ENCODE data around the gene IQSEC1. TPM values are rescaled to one million over a fixed set of nuclear protein-coding genes. Genes with fewer than 3 reads are reported as not detected.

Gene IQSEC1
- total RNA-seq, 2 donors from 2014 or later: 58.2 to 94.2 TPM

DNA sequence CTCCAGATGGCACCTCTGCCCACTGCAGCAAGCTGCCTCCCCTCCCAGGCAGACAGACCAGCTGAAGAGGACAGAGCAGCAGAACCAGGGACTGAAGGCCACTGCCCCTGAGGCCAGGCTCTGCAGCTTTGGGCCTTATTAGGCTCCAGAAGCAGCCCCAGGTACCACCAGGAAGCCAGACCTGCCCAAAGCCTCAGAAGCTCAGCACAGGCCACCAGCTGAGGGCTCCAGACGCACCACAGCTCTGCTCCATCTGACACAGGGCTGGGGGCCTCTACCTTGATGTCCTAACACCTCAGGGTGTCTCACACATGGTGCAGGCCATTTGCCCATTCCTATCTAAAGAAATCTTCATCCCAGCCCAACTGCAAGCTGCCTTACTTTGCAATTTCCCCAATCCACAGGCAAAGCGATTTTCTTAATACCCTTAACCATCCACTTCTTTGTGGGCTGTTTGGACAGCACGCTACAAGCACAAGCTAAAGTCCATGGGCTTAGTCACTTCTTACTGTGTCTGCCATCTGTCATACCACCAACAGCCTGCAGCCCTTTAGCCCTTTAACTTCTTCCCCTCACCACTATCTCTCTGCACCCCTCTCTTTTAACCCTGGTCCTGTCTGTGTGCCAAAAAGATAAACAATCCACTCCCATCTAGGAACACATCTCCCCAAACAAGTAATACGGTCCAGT, 112.1 kb downstream of the IQSEC1 start:
- Histone ChIP-seq H3K4me3 (no peak overlapping the region), H3K36me3 (no peaks in the 10 kb centered on the region), H3K9me3 (no peaks in the 10 kb centered on the region), H3K27ac (peak overlapping the region in 1 of 2 donors; percentile 28), H3K27me3 (replicated peaks; ENCODE audit: insufficient read depth) (no peaks in the 10 kb centered on the region), H3K4me1 (replicated peaks) (peaks cover 43% of the 10 kb centered on the region)
- TF ChIP-seq POLR2AphosphoS5 (IDR thresholded peaks at IDR 0.05): no peak
- TF ChIP-seq, protein P1, sequence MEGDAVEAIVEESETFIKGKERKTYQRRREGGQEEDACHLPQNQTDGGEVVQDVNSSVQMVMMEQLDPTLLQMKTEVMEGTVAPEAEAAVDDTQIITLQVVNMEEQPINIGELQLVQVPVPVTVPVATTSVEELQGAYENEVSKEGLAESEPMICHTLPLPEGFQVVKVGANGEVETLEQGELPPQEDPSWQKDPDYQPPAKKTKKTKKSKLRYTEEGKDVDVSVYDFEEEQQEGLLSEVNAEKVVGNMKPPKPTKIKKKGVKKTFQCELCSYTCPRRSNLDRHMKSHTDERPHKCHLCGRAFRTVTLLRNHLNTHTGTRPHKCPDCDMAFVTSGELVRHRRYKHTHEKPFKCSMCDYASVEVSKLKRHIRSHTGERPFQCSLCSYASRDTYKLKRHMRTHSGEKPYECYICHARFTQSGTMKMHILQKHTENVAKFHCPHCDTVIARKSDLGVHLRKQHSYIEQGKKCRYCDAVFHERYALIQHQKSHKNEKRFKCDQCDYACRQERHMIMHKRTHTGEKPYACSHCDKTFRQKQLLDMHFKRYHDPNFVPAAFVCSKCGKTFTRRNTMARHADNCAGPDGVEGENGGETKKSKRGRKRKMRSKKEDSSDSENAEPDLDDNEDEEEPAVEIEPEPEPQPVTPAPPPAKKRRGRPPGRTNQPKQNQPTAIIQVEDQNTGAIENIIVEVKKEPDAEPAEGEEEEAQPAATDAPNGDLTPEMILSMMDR (IDR thresholded peaks at IDR 0.05): no peak
- no peak for TF ChIP-seq POLR2A (IDR thresholded peaks at IDR 0.05)
- 74% methylated on average over 4 of the region's 4 CpGs for WGBS
- no peak for DNase-seq (ENCODE audit: low spot score)
- intact Hi-C loops (cut with DNase I): no loop called here

DNA sequence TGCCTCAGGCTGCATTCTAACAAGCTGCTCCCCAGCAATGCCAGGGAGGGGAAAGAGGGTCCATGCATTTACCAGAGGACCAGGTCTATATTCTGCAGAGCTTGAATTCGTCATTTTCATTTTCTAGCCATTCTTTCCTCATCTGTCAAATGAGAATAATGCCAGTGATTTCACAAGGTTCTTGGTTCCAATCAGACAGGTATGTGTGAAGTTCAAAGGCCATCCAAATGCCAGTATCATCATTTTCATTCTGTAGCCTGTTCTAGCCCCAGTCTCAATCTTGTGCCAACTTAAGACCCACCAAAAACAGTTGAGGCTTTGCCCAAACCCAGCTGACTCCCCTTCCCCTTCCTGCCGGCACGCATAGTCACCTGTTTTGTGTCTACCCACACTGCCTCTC, 112.7 kb downstream of the IQSEC1 start:
- intact Hi-C loops (cut with DNase I): no loop called here
- Histone ChIP-seq H3K4me3 (no peak overlapping the region), H3K4me1 (replicated peaks) (peaks cover 37% of the 10 kb centered on the region), H3K27ac (no peak overlapping the region), H3K27me3 (replicated peaks; ENCODE audit: insufficient read depth) (no peaks in the 10 kb centered on the region), H3K9me3 (no peaks in the 10 kb centered on the region), H3K36me3 (no peaks in the 10 kb centered on the region)
- WGBS: 75% methylated on average over 3 of the region's 3 CpGs
- TF ChIP-seq, protein P1 (IDR thresholded peaks at IDR 0.05): no peak
- no peak for TF ChIP-seq POLR2AphosphoS5 (IDR thresholded peaks at IDR 0.05)
- no peak for TF ChIP-seq POLR2A (IDR thresholded peaks at IDR 0.05)
- DNase-seq (ENCODE audit: low spot score): no peak

DNA sequence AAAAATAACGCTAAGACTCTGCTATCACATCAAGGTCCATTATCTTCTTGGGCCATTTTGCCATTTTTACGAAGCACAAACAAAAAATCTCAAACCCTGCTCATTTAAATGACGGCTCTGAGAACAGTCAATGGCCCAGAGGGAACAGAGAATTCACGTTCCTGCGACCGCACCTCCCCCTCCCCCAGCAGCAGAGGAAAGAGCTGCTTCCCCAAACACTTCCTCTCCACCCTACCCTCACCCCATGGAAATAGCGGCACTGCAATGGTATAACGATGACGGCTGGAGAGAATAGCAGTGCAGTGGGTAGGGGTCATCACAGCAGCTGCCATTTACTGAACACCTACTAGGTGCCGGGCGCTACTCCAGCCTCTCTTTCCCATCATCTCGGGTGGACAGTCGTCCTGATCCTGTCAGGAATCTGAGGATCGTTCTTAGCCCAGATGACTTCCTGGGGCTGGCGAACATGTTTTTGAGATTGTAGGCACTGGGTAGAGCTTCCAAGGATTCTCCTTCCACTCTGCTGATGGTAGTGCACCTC, 113.3 kb downstream of the IQSEC1 start:
- DNase-seq (ENCODE audit: low spot score): no peak
- no peak overlapping the region for H3K27ac ChIP-seq
- H3K36me3 ChIP-seq: no peaks in the 10 kb centered on the region
- H3K9me3 ChIP-seq: no peaks in the 10 kb centered on the region
- H3K4me3 ChIP-seq: no peak overlapping the region
- H3K27me3 ChIP-seq (replicated peaks; ENCODE audit: insufficient read depth): no peaks in the 10 kb centered on the region
- intact Hi-C loops (cut with DNase I): no loop called here
- no peak for TF ChIP-seq POLR2A (IDR thresholded peaks at IDR 0.05)
- TF ChIP-seq POLR2AphosphoS5 (IDR thresholded peaks at IDR 0.05): no peak
- TF ChIP-seq, protein P1 (IDR thresholded peaks at IDR 0.05): no peak
- WGBS: 69% methylated on average over 15 of the region's 15 CpGs
- H3K4me1 ChIP-seq (replicated peaks): peaks cover 31% of the 10 kb centered on the region

DNA sequence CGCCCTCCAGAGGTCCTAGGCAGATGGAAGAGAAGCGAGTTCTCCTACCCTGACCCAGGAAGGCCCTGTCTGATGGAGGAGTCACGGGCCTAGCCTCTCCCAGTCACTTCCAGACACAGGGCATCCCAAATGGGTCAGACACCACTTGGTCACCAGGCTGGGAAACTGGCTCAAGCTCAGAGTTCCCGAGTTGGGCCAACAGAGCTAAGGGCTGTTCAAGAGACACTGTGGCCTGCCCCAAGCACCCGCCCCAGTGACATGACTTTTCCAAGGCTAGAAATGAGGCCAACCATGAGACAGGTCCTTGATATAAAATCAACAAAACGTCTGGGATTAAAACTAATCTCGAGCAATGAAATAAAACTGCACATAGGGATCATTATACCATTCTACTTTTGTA, 113.8 kb downstream of the IQSEC1 start:
- Histone ChIP-seq H3K4me1 (replicated peaks) (peaks cover 31% of the 10 kb centered on the region), H3K36me3 (no peaks in the 10 kb centered on the region), H3K27me3 (replicated peaks; ENCODE audit: insufficient read depth) (no peaks in the 10 kb centered on the region), H3K4me3 (no peak overlapping the region), H3K9me3 (no peaks in the 10 kb centered on the region), H3K27ac (peak overlapping the region in 1 of 2 donors; percentile 80)
- DNase-seq (ENCODE audit: low spot score): no peak
- TF ChIP-seq, protein P1 (IDR thresholded peaks at IDR 0.05): no peak
- TF ChIP-seq POLR2AphosphoS5 (IDR thresholded peaks at IDR 0.05): no peak
- no peak for TF ChIP-seq POLR2A (IDR thresholded peaks at IDR 0.05)
- intact Hi-C loops (cut with DNase I): no loop called here
- 77% methylated on average over 7 of the region's 7 CpGs for WGBS

All from prostate gland (tissue), 2 donors.